Psoas muscle (tissue), 8 donors: ENCODE data around the gene UBTD2. TPM values are rescaled to one million over a fixed set of nuclear protein-coding genes. Genes with fewer than 3 reads are reported as not detected.

ENCODE experiments used
- ATAC-seq, 4 donors: fragments of 200-7000 bp; cut with Tn5 transposase; one replicate each; pipeline ENCODE4 v1.9.1; 2020; ENCODE audit warnings: moderate library complexity in 3 of 4, mild to moderate bottlenecking in 2 of 4
- DNase-seq, 2 donors: peaks; one replicate each; pipeline ENCODE4 v3.0.0-alpha.2; 2020
- H3K27ac ChIP-seq: fragments of 200-600 bp; one replicate; pipeline ENCODE4 v1.8.0; 2022
- H3K27me3 ChIP-seq, 3 donors: fragments of 200-600 bp in 1 of 3; one replicate each; pipeline versions ENCODE4 v1.6.1 to v1.8.0; 2013 to 2022; ENCODE audit warnings: low read length in 2 of 3, mild to moderate bottlenecking in 2 of 3, moderate library complexity in 1 of 3; ENCODE audit not compliant: insufficient read depth in 3 of 3
- H3K36me3 ChIP-seq, 2 donors: fragments of 200-600 bp in 1 of 2; one replicate each; pipeline versions ENCODE4 v1.6.1 to v1.8.0; 2013 to 2022; ENCODE audit warnings: low read depth in 1 of 2, mild to moderate bottlenecking in 1 of 2, moderate library complexity in 1 of 2; ENCODE audit not compliant: insufficient read depth in 1 of 2
- H3K4me1 ChIP-seq: fragments of 200-600 bp; one replicate; pipeline ENCODE4 v1.8.0; 2022
- H3K4me3 ChIP-seq: fragments of 200-600 bp; one replicate; pipeline ENCODE4 v1.8.0; 2022; ENCODE audit warnings: mild to moderate bottlenecking
- H3K9me3 ChIP-seq: fragments of 200-600 bp; one replicate; pipeline ENCODE4 v1.8.0; 2022
- WGBS, 3 donors: extraction: QIAGEN DNeasy Blood & Tissue Kit; methylation state at CpG; one replicate each; pipeline versions ENCODE4 v1.1.6 to v1.1.7; 2013; 5-methylcytosine and 5-hydroxymethylcytosine counted together
- intact Hi-C, 2 donors: fragments of 100-400 bp; cut with DNase I; formaldehyde crosslinking; loops; one replicate each; pipeline versions ENCODE4 v1.11.0 to v1.14.2; 2022
- polyA plus RNA-seq, 3 donors: library from polyadenylated mRNA; stranded (reverse); fragments of 200-250 nt; gene quantifications; one replicate each; pipeline ENCODE4 v1.2.3, GENCODE V29; 2013
- total RNA-seq, 4 donors: library from RNA; stranded (reverse); fragmentation: NEBNext Ultra II Directional in 2 of 4; extraction: Animal tissue kit (Norgen Biotek cat#: 25700) in 2 of 4; gene quantifications; one replicate each; pipeline versions ENCODE4 v1.2.1 to v1.2.4, GENCODE V29; 2021 to 2023
- TF ChIP-seq, protein P1 (sequence below): fragments of 200-600 bp; IDR thresholded peaks from one replicate; pipeline ENCODE4 v1.8.0; 2022; ENCODE audit warnings: antibody characterized with exemption
- donor health status: healthy with polysubstance abuse.
- donor health status: DM: no; HTN: no; CAD: no; lungs with moderate emphysema.
- donor health status: Bipolar disorder and iron deficiency.
- donor health status: healthy.
- donor health status: DM: yes; HTN: yes; CAD: no.
- donor health status: DM: no; HTN: no; CAD: no.
- donor health status: DM: no; HTN: no; CAD: no.
- donor health status: DM: yes; HTN: yes; CAD: no.

Gene UBTD2
- total and polyA plus RNA-seq, 7 donors, result 5.3 to 12.3 (median 8.6) TPM

- ATAC-seq (no peak), DNase-seq (no peak)
- Histone ChIP-seq H3K4me1 (no peaks in the 10 kb centered on the region), H3K9me3 (no peaks in the 10 kb centered on the region), H3K36me3 (no peaks in the 10 kb centered on the region), H3K27me3 (no peaks in the 10 kb centered on the region), H3K27ac (no peak overlapping the region), H3K4me3 (no peak overlapping the region)
- WGBS, 3 donors, result 76 to 83% (median 80%) methylated on average over 1 of the region's 1 CpG
- TF ChIP-seq, protein P1, sequence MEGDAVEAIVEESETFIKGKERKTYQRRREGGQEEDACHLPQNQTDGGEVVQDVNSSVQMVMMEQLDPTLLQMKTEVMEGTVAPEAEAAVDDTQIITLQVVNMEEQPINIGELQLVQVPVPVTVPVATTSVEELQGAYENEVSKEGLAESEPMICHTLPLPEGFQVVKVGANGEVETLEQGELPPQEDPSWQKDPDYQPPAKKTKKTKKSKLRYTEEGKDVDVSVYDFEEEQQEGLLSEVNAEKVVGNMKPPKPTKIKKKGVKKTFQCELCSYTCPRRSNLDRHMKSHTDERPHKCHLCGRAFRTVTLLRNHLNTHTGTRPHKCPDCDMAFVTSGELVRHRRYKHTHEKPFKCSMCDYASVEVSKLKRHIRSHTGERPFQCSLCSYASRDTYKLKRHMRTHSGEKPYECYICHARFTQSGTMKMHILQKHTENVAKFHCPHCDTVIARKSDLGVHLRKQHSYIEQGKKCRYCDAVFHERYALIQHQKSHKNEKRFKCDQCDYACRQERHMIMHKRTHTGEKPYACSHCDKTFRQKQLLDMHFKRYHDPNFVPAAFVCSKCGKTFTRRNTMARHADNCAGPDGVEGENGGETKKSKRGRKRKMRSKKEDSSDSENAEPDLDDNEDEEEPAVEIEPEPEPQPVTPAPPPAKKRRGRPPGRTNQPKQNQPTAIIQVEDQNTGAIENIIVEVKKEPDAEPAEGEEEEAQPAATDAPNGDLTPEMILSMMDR, result no peak
- intact Hi-C loops, result no loop called here
These were observed 37.9 kb downstream of the UBTD2 start for GRCh38 chr5:172245703-172246125.

DNA sequence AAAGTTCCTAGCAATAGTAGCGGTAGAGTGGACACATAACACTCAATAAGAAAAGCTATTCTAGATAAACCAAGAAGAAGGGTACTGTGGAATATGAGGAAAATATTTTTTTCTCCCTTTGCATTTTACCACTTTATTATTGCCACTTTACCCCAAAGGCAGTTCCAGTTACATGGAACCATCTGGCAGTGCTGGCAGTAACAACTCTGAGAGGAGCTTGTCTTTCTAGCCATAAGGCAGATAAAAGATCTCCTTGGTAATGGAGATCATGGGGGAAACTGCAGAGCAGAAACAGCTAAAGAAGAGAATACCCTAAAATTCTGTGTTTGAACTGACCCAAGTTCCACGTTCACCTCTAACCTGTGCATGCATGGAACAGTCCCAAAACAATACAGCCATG, 38.5 kb downstream of the UBTD2 start:
- Histone ChIP-seq H3K4me1 (no peaks in the 10 kb centered on the region), H3K4me3 (no peak overlapping the region), H3K36me3 (no peaks in the 10 kb centered on the region), H3K27ac (no peak overlapping the region), H3K9me3 (no peaks in the 10 kb centered on the region), H3K27me3 (no peaks in the 10 kb centered on the region)
- ATAC-seq, result no peak
- 65 to 88% (median 87%) methylated on average over 2 of the region's 2 CpGs for WGBS, 3 donors
- no peak for DNase-seq
- TF ChIP-seq, protein P1, result no peak
- intact Hi-C loops, result no loop called here

DNA sequence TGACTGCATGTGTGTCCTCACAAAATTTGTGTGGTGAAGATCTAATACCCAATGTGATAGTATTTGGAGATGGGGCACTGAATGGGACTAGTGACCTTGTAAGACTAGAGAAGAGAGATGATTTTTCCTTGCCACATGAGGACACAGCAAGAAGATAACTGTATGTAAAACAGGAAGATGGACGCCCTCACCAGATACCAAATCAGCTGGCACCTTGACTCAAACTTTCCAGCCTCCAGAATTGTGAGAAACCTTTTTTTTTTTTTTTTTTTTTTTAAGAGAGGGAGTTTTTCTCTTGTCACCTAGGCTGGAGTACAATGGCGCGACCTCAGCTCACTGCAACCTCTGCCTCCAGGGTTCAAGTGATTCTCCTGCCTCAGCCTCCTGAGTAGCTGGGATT, 40.3 kb downstream of the UBTD2 start:
- DNase-seq, result no peak
- Histone ChIP-seq H3K9me3 (no peaks in the 10 kb centered on the region), H3K27ac (no peak overlapping the region), H3K36me3 (no peaks in the 10 kb centered on the region), H3K4me1 (no peaks in the 10 kb centered on the region), H3K27me3 (no peaks in the 10 kb centered on the region), H3K4me3 (no peak overlapping the region)
- intact Hi-C loops, result no loop called here
- TF ChIP-seq, protein P1, result no peak
- 99 to 100% (median 100%) methylated on average over 3 of the region's 3 CpGs for WGBS, 3 donors
- ATAC-seq, result no peak

GRCh38 chr5:172238334-172238733, 45.2 kb downstream of the UBTD2 start:
- intact Hi-C loops, result no loop called here

More at GRCh38 chr5:172238334-172238733, 45.2 kb downstream of the UBTD2 start:
- TF ChIP-seq, protein P1, result no peak
- H3K36me3 ChIP-seq, result peaks cover 2 to 9% of the 10 kb centered on the region in 2 donors
- peaks cover 10% of the 10 kb centered on the region for H3K4me1 ChIP-seq
- WGBS, 3 donors, result 67 to 73% (median 70%) methylated on average over 1 of the region's 1 CpG
- no peak overlapping the region for H3K4me3 ChIP-seq
- no peak for ATAC-seq
- H3K27me3 ChIP-seq, result no peaks in the 10 kb centered on the region
- H3K9me3 ChIP-seq, result no peaks in the 10 kb centered on the region
- no peak for DNase-seq
- no peak overlapping the region for H3K27ac ChIP-seq
